NOMO-1 treated with DMSO at 0.1 percent for 48 hours (cell line): ENCODE measurements around the gene GAS1.

Experiments used
- DNase-seq: peaks from one replicate; lab custom pipeline; 2025; ENCODE audit not compliant: unreplicated experiment; lab: John Stamatoyannopoulos, UW

Gene GAS1

GRCh38 chr9:86947146-86948073, at the start of gene GAS1:
GAS1 (minus strand) TSS chr9:86947506; CDS start chr9:86946779, 727 bp downstream.
- peak; percentile 32 for DNase-seq

GRCh38 chr9:86994231-86994630, 46.9 kb upstream of the GAS1 start:
- no peak for DNase-seq

GRCh38 chr9:86993830-86994229, 46.5 kb upstream of the GAS1 start:
- no peak for DNase-seq

GRCh38 chr9:86991077-86991476, 43.8 kb upstream of the GAS1 start:
- no peak for DNase-seq

GRCh38 chr9:86990290-86990689, 43.0 kb upstream of the GAS1 start:
- DNase-seq: no peak

- DNase-seq: no peak
These were observed 40.6 kb upstream of the GAS1 start for GRCh38 chr9:86987900-86988299.

- DNase-seq: no peak
These were observed 37.9 kb upstream of the GAS1 start for GRCh38 chr9:86985132-86985647.

- no peak for DNase-seq
These were observed 36.4 kb upstream of the GAS1 start for GRCh38 chr9:86983620-86984259.

- DNase-seq: no peak
These were observed 35.9 kb upstream of the GAS1 start for GRCh38 chr9:86983249-86983619.

GRCh38 chr9:86980802-86981201, 33.5 kb upstream of the GAS1 start:
- DNase-seq: no peak

- no peak for DNase-seq
These were observed 32.4 kb upstream of the GAS1 start for GRCh38 chr9:86979657-86980056.

GRCh38 chr9:86978922-86979474, 31.7 kb upstream of the GAS1 start:
- no peak for DNase-seq

GRCh38 chr9:86978413-86978812, 31.1 kb upstream of the GAS1 start:
- DNase-seq: no peak

GRCh38 chr9:86977205-86977835, 30.0 kb upstream of the GAS1 start:
- no peak for DNase-seq

GRCh38 chr9:86975606-86976005, 28.3 kb upstream of the GAS1 start:
- DNase-seq: no peak

GRCh38 chr9:86975036-86975435, 27.7 kb upstream of the GAS1 start:
- DNase-seq: no peak

- DNase-seq: no peak
These were observed 27.1 kb upstream of the GAS1 start for GRCh38 chr9:86974421-86974820.

GRCh38 chr9:86971742-86972141, 24.4 kb upstream of the GAS1 start:
- no peak for DNase-seq

GRCh38 chr9:86968258-86968920, 21.1 kb upstream of the GAS1 start:
- no peak for DNase-seq

GRCh38 chr9:86966852-86967511, 19.7 kb upstream of the GAS1 start:
- no peak for DNase-seq
